K562 (cell line): ENCODE results near the gene ARHGAP29. TPM values are rescaled to one million over a fixed set of nuclear protein-coding genes. Genes with fewer than 3 reads are reported as not detected.

Source experiments
- ATAC-seq: fragments of 200-7000 bp; cut with Tn5 transposase; 3 replicates; pipeline ENCODE4 v1.9.1; 2020; ENCODE audit warnings: moderate library complexity
- BruUV-seq: library from RNA; stranded (reverse); fragments of 400-500 nt; replicated peaks from 2 replicates; lab custom pipeline; 2021; lab: Mats Ljungman, UMichigan
- CTCF ChIA-PET: fragments of 300-600 bp; formaldehyde crosslinking; extraction: SDS; loops from one replicate; lab custom pipeline; 2021; ENCODE audit warnings: low intra/inter-chr PET ratio; lab: Yijun Ruan, JAX
- POLR2A ChIA-PET: fragments of 300-600, 350-650 bp; sonication (Branson Sonifier 250); formaldehyde crosslinking; extraction: SDS; loops from one replicate; lab custom pipeline; 2021; ENCODE audit warnings: antibody characterized with exemption, inconsistent platforms; lab: Yijun Ruan, JAX
- DNase-seq, 4 experiments: peaks; one replicate each; pipeline versions ENCODE4 v3.0.0 to v3.0.0-alpha.2; 2011 to 2018; ENCODE audit warnings: low spot score in 3 of 4, mixed read lengths in 3 of 4; ENCODE audit errors: extremely low read depth in 1 of 4
- FAIRE-seq: peaks from 2 replicates; lab custom pipeline; 2011; peaks lifted over from hg19 to GRCh38; lab: Jason Lieb, UNC
- H2AFZ ChIP-seq: 2 replicates; pipeline ENCODE4 v1.6.0; 2011; ENCODE audit warnings: low read depth, low read length, control low read depth, inconsistent platforms
- H3K27ac ChIP-seq: fragments of 200-600 bp; 3 replicates; pipeline ENCODE4 v1.8.0; 2011; ENCODE audit warnings: low read depth, mild to moderate bottlenecking, control low read depth, inconsistent platforms, low read length, moderate library complexity, mixed read lengths; ENCODE audit errors: extremely low read depth
- H3K27me3 ChIP-seq, 2 experiments: fragments of 300-600 bp in 1 of 2; 2 replicates in 1 of 2; 3 replicates in 1 of 2; pipeline versions ENCODE4 v1.6.0 to v1.8.0; 2011; ENCODE audit warnings: inconsistent platforms in 2 of 2, low read length in 2 of 2, mild to moderate bottlenecking in 1 of 2, mixed read lengths in 1 of 2, moderate library complexity in 1 of 2; ENCODE audit not compliant: control insufficient read depth in 2 of 2, insufficient read depth in 2 of 2
- H3K36me3 ChIP-seq: fragments of 300-600 bp; 3 replicates; pipeline ENCODE4 v1.8.0; 2011; ENCODE audit warnings: mild to moderate bottlenecking, low read length, inconsistent platforms; ENCODE audit not compliant: control insufficient read depth, insufficient read depth
- H3K4me1 ChIP-seq, 2 experiments: fragments of 200-600 bp in 1 of 2; replicated peaks in 1 of 2; 2 replicates in 1 of 2; 3 replicates in 1 of 2; pipeline versions ENCODE4 v1.5.1 to v1.8.0; 2011; ENCODE audit warnings: inconsistent platforms in 2 of 2, low read length in 2 of 2, mild to moderate bottlenecking in 1 of 2, mixed read lengths in 1 of 2, moderate library complexity in 1 of 2; ENCODE audit not compliant: control insufficient read depth in 2 of 2, insufficient read depth in 2 of 2
- H3K4me2 ChIP-seq: 2 replicates; pipeline ENCODE4 v1.6.1; 2011; ENCODE audit warnings: low read length, control low read depth, inconsistent platforms, mixed read lengths; ENCODE audit not compliant: insufficient read depth
- H3K4me3 ChIP-seq: fragments of 200-600 bp; sonication (generic), shearing (Covaris generic); 2 replicates; pipeline ENCODE4 v1.5.1; 2016; ENCODE audit warnings: control low read depth, inconsistent platforms
- H3K79me2 ChIP-seq: fragments of 200-600 bp; 3 replicates; pipeline ENCODE4 v1.8.0; 2011; ENCODE audit warnings: low read length, inconsistent platforms; ENCODE audit not compliant: control insufficient read depth, insufficient read depth
- H3K9ac ChIP-seq, 2 experiments: 2 replicates each; pipeline versions ENCODE4 v1.6.0 to v1.6.1; 2011; ENCODE audit warnings: low read depth in 2 of 2, low read length in 2 of 2, control low read depth in 1 of 2, inconsistent platforms in 1 of 2, mild to moderate bottlenecking in 1 of 2, mixed read lengths in 1 of 2; ENCODE audit not compliant: insufficient read depth in 1 of 2
- H3K9me1 ChIP-seq: one replicate; pipeline ENCODE4 v1.6.0; 2011; ENCODE audit warnings: inconsistent platforms, mild to moderate bottlenecking, low read length, moderate library complexity; ENCODE audit not compliant: control insufficient read depth, insufficient read depth
- H3K9me3 ChIP-seq: replicated peaks from 2 replicates; pipeline ENCODE4 v1.5.1; 2011; ENCODE audit warnings: low read depth, low read length, inconsistent platforms; ENCODE audit not compliant: control insufficient read depth, insufficient read depth
- H4K20me1 ChIP-seq: replicated peaks from 2 replicates; pipeline ENCODE4 v1.6.1; 2011; ENCODE audit warnings: low read length, inconsistent platforms, mixed read lengths; ENCODE audit not compliant: control insufficient read depth, insufficient read depth
- HMGN3 ChIP-seq: IDR thresholded peaks from 2 replicates; pipeline ENCODE4 v1.6.1; 2011; ENCODE audit warnings: borderline replicate concordance, low read depth, mild to moderate bottlenecking, mixed read lengths, low read length; ENCODE audit not compliant: insufficient read length; ENCODE audit errors: extremely low read depth
- POLR2AphosphoS5 ChIP-seq: IDR thresholded peaks from 2 replicates; pipeline ENCODE4 v1.6.1; 2011; ENCODE audit warnings: mild to moderate bottlenecking, low read depth, low read length, moderate library complexity; ENCODE audit not compliant: control insufficient read depth, insufficient read depth
- RAD21 ChIP-seq, 2 experiments: fragments of 250-450 bp in 1 of 2; fragments of 450-650 bp in 1 of 2; sonication (Bioruptor Pico) in 1 of 2; formaldehyde crosslinking in 1 of 2; IDR thresholded peaks in 1 of 2; conservative IDR thresholded peaks in 1 of 2; 2 replicates each; pipeline versions ENCODE4 v1.4.0 to v1.8.0; 2020 to 2022; ENCODE audit warnings: mild to moderate bottlenecking in 2 of 2, moderate library complexity in 1 of 2
- TCF7 ChIP-seq: sonication (generic); IDR thresholded peaks from 2 replicates; pipeline ENCODE4 v1.6.1; 2016; ENCODE audit warnings: antibody characterized with exemption, borderline replicate concordance
- ZNF57 ChIP-seq: fragments of 450-650 bp; formaldehyde crosslinking; IDR thresholded peaks from 2 replicates; pipeline ENCODE4 v1.4.0; 2020; ENCODE audit warnings: mild to moderate bottlenecking, moderate library complexity
- ZNF644 ChIP-seq: fragments of 200-800 bp; sonication (Bioruptor generic); IDR thresholded peaks from 2 replicates; pipeline ENCODE4 v1.6.1; 2016; ENCODE audit warnings: low read depth, missing genetic modification characterization, missing compliant biosample characterization
- WGBS: fragments of 100-300 bp; shearing (Covaris generic); methylation state at CpG from one replicate; pipeline ENCODE4 v1.1.6; 2016; ENCODE audit warnings: low coverage, mixed read lengths; ENCODE audit not compliant: insufficient coverage; ENCODE audit errors: missing lambda C conversion rate; 5-methylcytosine and 5-hydroxymethylcytosine counted together
- in situ Hi-C: fragments of 300-500 bp; cut with MboI; formaldehyde crosslinking; loops from 4 replicates; pipeline ENCODE4 v1.15.0; 2018; ENCODE audit warnings: inconsistent platforms, mixed read lengths
- intact Hi-C: fragments of 100-400 bp; cut with micrococcal nuclease; formaldehyde crosslinking; loops from 2 replicates; pipeline ENCODE4 v1.14.2; 2022
- polyA plus RNA-seq, 8 experiments: library from polyadenylated mRNA; depleted of rRNA in 4 of 8; stranded (reverse) in 5 of 8; unstranded in 3 of 8; fragments of >200 nt; fragmentation: Nextera tagmentation in 2 of 8; fragmentation: Illumina TruSeq in 1 of 8; extraction: Ambion mirVana in 2 of 8; extraction: Trizol in 1 of 8; gene quantifications; 2 replicates each; pipeline versions ENCODE4 v1.2.1 to v1.2.3, GENCODE V29; 2011 to 2014; ENCODE audit warnings: inconsistent platforms in 1 of 8, missing spikeins in 1 of 8
- total RNA-seq, 7 experiments: library from RNA; depleted of rRNA in 6 of 7; stranded (reverse); fragments of >200 nt in 6 of 7; fragmentation: Illumina TruSeq in 2 of 7; extraction: Trizol in 2 of 7; gene quantifications; 2 replicates each; pipeline versions ENCODE4 v1.2.1 to v1.2.3, GENCODE V29; 2011 to 2021; ENCODE audit warnings: low replicate concordance in 1 of 7
- TF ChIP-seq, protein P1 (sequence below): fragments of 250-450 bp; sonication (Bioruptor Pico); IDR thresholded peaks from 2 replicates; pipeline ENCODE4 v1.5.0; 2020; ENCODE audit warnings: mild to moderate bottlenecking
- TF ChIP-seq, protein P2 (sequence below): sonication (generic); formaldehyde crosslinking; IDR thresholded peaks from 2 replicates; pipeline ENCODE4 v1.8.0; 2022; ENCODE audit warnings: mild to moderate bottlenecking, missing genetic modification reagents
- TF ChIP-seq, protein P3 (sequence below): fragments of 450-650 bp; IDR thresholded peaks from 2 replicates; pipeline ENCODE4 v1.6.1; 2018; ENCODE audit warnings: mild to moderate bottlenecking, low read depth; ENCODE audit not compliant: partially characterized antibody
- TF ChIP-seq, protein P4 (sequence below): sonication (generic); formaldehyde crosslinking; IDR thresholded peaks from 2 replicates; pipeline ENCODE4 v1.8.1; 2022; ENCODE audit warnings: missing genetic modification reagents

Gene ARHGAP29
- total and polyA plus RNA-seq, 9 of the 15 experiments (the other 6 are each of a cell fraction or from before 2014, with no cell fraction given), result under 0.01 to 0.13 (median 0.02) TPM; not detected in 5

DNA sequence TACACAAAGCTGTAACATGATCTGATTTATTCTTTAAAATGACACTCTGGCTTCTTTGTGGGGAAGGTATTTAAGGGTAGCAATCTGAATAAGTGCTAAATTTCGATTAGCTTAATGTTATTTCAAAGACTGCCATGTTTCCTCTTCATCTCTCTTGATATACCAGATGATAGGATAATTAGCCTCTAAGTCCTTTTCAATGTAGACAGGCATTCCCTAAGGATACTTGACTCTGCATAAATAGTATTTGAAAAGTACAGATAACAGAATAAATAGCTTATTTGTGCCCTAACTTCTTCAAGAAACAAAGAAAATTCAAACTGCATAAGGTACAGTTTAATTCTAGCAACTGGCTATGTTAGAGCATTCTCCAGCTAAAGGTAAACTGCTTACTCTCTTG is 46.2 kb downstream of the ARHGAP29 start (continued):
- TF ChIP-seq POLR2AphosphoS5 (no peak), RAD21 (CRISPR knock-in tag; conservative IDR thresholded peaks at IDR 0.05 in 1 of 2, IDR thresholded peaks at IDR 0.05 in 1 of 2) (no peak), ZNF644 (tag) (no peak), TCF7 (no peak)
- TF ChIP-seq, protein P1, sequence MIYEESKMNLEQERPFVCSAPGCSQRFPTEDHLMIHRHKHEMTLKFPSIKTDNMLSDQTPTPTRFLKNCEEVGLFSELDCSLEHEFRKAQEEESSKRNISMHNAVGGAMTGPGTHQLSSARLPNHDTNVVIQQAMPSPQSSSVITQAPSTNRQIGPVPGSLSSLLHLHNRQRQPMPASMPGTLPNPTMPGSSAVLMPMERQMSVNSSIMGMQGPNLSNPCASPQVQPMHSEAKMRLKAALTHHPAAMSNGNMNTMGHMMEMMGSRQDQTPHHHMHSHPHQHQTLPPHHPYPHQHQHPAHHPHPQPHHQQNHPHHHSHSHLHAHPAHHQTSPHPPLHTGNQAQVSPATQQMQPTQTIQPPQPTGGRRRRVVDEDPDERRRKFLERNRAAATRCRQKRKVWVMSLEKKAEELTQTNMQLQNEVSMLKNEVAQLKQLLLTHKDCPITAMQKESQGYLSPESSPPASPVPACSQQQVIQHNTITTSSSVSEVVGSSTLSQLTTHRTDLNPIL (CRISPR knock-in tag), result no peak

DNA sequence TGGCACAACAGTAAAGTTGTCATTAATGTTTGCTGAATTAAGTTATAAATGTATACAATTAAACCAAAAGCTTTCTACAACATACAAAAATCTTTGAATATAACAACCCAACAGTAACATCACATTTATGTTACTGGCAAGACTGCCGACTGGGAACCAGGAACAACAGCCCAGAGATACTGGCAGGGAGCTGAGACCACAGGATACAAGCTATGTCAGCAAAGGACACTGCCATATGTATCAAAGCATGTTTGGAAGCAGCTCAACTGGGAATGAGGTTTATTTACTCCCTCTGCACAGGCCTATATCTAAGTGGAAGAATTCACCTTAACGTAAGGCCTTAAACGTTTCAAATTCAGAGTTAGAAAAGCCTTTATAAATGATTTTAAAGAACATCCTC is 50.4 kb downstream of the ARHGAP29 start:
- H3K27me3 ChIP-seq, result no peaks in the 10 kb centered on the region
- WGBS, result 7% methylated on average over 3 of the region's 3 CpGs
- no peaks in the 10 kb centered on the region for H3K9me1 ChIP-seq
- FAIRE-seq, result no peak
- no peak overlapping the region for H2AFZ ChIP-seq
- H4K20me1 ChIP-seq, result no peaks in the 10 kb centered on the region
- H3K79me2 ChIP-seq, result no peaks in the 10 kb centered on the region
- no TSS peak for BruUV-seq
- H3K4me2 ChIP-seq, result no peak overlapping the region
- CTCF ChIA-PET, result no interaction called here
- no peak for DNase-seq
- ATAC-seq, result no peak
- H3K36me3 ChIP-seq, result no peaks in the 10 kb centered on the region
- no peaks in the 10 kb centered on the region for H3K9me3 ChIP-seq
- no peak overlapping the region for H3K4me3 ChIP-seq
- in situ Hi-C loops, result no loop called here
- POLR2A ChIA-PET, result interaction anchor here (1.4 kb wide), 1 partner anchor 11 kb away, joined by 4 read pairs; no protein-coding TSS in a partner anchor
- intact Hi-C loops, result no loop called here
- H3K9ac ChIP-seq, result no peak overlapping the region
- TF ChIP-seq, protein P2, sequence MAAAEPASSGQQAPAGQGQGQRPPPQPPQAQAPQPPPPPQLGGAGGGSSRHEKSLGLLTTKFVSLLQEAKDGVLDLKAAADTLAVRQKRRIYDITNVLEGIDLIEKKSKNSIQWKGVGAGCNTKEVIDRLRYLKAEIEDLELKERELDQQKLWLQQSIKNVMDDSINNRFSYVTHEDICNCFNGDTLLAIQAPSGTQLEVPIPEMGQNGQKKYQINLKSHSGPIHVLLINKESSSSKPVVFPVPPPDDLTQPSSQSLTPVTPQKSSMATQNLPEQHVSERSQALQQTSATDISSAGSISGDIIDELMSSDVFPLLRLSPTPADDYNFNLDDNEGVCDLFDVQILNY (CRISPR knock-in tag), result no peak
- TF ChIP-seq, protein P3, sequence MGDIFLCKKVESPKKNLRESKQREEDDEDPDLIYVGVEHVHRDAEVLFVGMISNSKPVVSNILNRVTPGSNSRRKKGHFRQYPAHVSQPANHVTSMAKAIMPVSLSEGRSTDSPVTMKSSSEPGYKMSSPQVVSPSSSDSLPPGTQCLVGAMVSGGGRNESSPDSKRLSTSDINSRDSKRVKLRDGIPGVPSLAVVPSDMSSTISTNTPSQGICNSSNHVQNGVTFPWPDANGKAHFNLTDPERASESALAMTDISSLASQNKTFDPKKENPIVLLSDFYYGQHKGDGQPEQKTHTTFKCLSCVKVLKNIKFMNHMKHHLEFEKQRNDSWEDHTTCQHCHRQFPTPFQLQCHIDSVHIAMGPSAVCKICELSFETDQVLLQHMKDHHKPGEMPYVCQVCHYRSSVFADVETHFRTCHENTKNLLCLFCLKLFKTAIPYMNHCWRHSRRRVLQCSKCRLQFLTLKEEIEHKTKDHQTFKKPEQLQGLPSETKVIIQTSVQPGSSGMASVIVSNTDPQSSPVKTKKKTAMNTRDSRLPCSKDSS, result no peak
- TF ChIP-seq HMGN3 (no peak), ZNF57 (CRISPR knock-in tag) (no peak)
- TF ChIP-seq, protein P4, sequence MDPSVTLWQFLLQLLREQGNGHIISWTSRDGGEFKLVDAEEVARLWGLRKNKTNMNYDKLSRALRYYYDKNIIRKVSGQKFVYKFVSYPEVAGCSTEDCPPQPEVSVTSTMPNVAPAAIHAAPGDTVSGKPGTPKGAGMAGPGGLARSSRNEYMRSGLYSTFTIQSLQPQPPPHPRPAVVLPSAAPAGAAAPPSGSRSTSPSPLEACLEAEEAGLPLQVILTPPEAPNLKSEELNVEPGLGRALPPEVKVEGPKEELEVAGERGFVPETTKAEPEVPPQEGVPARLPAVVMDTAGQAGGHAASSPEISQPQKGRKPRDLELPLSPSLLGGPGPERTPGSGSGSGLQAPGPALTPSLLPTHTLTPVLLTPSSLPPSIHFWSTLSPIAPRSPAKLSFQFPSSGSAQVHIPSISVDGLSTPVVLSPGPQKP (CRISPR knock-in tag), result no peak
- no peaks in the 10 kb centered on the region for H3K4me1 ChIP-seq
- no peak overlapping the region for H3K27ac ChIP-seq
